ENCODE results near the gene TTC12.

DNA sequence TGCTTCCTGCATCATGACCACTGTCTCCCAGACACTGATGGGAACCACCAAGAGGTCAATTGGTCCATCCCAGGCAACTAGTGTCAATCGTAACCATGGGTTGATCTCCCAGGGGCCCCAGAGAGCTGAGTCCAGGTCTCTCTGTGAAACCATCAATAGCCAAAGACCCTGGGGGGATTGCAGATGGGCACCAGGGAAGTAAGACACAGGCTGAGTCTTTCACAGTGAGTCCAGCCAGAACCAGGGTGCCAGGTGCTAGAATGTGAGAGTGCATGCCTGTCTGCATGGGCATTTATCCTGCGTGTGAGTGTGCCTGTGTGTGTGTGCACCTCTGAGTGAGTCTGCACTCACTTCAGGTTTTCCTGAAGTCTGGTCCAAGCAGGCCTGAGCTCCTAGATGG is 45.3 kb upstream of the TTC12 start:
- TF ChIP-seq EZH2 (IDR thresholded peaks at IDR 0.05; ENCODE audit: insufficient read depth, poor library complexity, severe bottlenecking), result no peak
- no peak for TF ChIP-seq EZH2phosphoT487 (IDR thresholded peaks at IDR 0.05; ENCODE audit: insufficient read depth, low read depth)
